MM.1S (cell line): Measurements from ENCODE around the gene DIP2C.

Experiments used
- DNase-seq: peaks from one replicate; pipeline ENCODE4 v3.0.0-alpha.2; 2015
- H2AFZ ChIP-seq: fragments of 300-600 bp; sonication (generic); 2 replicates; pipeline ENCODE4 v1.6.0; 2016; ENCODE audit warnings: antibody characterized with exemption, low read length
- H3F3A ChIP-seq: fragments of 300-600 bp; sonication (generic); 2 replicates; pipeline ENCODE4 v1.6.1; 2016; ENCODE audit warnings: mild to moderate bottlenecking, antibody characterized with exemption, low read length, moderate library complexity, mixed read lengths; ENCODE audit not compliant: insufficient read depth
- H3K27ac ChIP-seq: fragments of 300-600 bp; sonication (generic); 2 replicates; pipeline ENCODE4 v1.5.1; 2016; ENCODE audit warnings: mild to moderate bottlenecking, low read length
- H3K27me3 ChIP-seq: fragments of 300-600 bp; sonication (generic); replicated peaks from 2 replicates; pipeline ENCODE4 v1.6.0; 2016; ENCODE audit warnings: low read length; ENCODE audit not compliant: insufficient read depth
- H3K36me3 ChIP-seq: fragments of 300-600 bp; sonication (generic); replicated peaks from 2 replicates; pipeline ENCODE4 v1.6.1; 2016; ENCODE audit warnings: mild to moderate bottlenecking, low read length, mixed read lengths; ENCODE audit not compliant: insufficient read depth
- H3K4me1 ChIP-seq: fragments of 300-600 bp; sonication (generic); 2 replicates; pipeline ENCODE4 v1.6.1; 2016; ENCODE audit warnings: low read length, mixed read lengths
- H3K4me2 ChIP-seq: fragments of 300-600 bp; sonication (generic); 2 replicates; pipeline ENCODE4 v1.6.0; 2016; ENCODE audit warnings: low read depth, low read length
- H3K4me3 ChIP-seq: fragments of 300-600 bp; sonication (generic); 2 replicates; pipeline ENCODE4 v1.5.1; 2016; ENCODE audit warnings: low read length, mixed read lengths
- H3K79me2 ChIP-seq: fragments of 300-600 bp; sonication (generic); 2 replicates; pipeline ENCODE4 v1.6.1; 2016; ENCODE audit warnings: mixed run types, low read length, mixed read lengths
- H3K9ac ChIP-seq: fragments of 300-600 bp; sonication (generic); 2 replicates; pipeline ENCODE4 v1.6.1; 2016; ENCODE audit warnings: low read length, mixed read lengths
- H3K9me2 ChIP-seq: fragments of 300-600 bp; sonication (generic); replicated peaks from 2 replicates; pipeline ENCODE4 v1.6.1; 2016; ENCODE audit warnings: mild to moderate bottlenecking, low read length, mixed read lengths; ENCODE audit not compliant: insufficient read depth
- H3K9me3 ChIP-seq: fragments of 300-600 bp; sonication (generic); replicated peaks from 2 replicates; pipeline ENCODE4 v1.6.1; 2016; ENCODE audit warnings: mild to moderate bottlenecking, low read length, mixed read lengths; ENCODE audit not compliant: insufficient read depth
- H4K20me1 ChIP-seq: fragments of 300-600 bp; sonication (generic); 2 replicates; pipeline ENCODE4 v1.6.1; 2016; ENCODE audit warnings: mild to moderate bottlenecking, low read length, moderate library complexity, mixed read lengths; ENCODE audit not compliant: insufficient read depth
- EZH2 ChIP-seq: fragments of 300-600 bp; sonication (generic); optimal IDR thresholded peaks from 2 replicates; pipeline ENCODE3; 2017; ENCODE audit warnings: low read depth, mild to moderate bottlenecking, antibody characterized with exemption, low read length, mixed read lengths
- EZH2phosphoT487 ChIP-seq: fragments of 300-600 bp; sonication (generic); IDR thresholded peaks from 2 replicates; pipeline ENCODE4 v1.6.1; 2018; ENCODE audit warnings: antibody characterized with exemption, low read length
- TF ChIP-seq, protein P1 (sequence below): fragments of 300-600 bp; sonication (generic); IDR thresholded peaks from 2 replicates; pipeline ENCODE4 v1.5.1; 2016; ENCODE audit warnings: antibody characterized with exemption, low read length, mixed read lengths

DIP2C gene

DNA sequence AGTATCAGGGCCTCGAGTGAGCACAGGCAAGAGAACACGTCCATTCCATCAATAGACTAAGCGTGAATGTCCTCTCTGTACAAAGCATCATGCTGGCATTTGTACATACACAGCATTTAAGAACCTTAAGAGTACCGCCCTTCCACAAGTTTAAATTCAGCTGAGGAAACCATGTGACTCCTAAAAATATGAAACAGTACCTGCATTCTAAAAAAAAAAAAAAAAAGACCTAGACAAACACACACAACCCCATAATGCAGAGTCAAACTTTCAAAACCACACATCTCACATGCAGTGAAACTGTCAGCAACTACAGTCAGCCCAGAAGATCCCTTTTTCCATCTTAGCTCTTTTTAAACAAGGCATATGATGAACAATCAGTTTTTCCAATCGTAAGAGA lies 124.3 kb downstream of the DIP2C start:
- peak overlapping the region; percentile 95 for H3K27ac ChIP-seq
- peak overlapping the region; percentile 74 for H3K9ac ChIP-seq
- no peaks in the 10 kb centered on the region for H4K20me1 ChIP-seq
- H3K4me1 ChIP-seq: peaks cover 43% of the 10 kb centered on the region
- no peaks in the 10 kb centered on the region for H3K36me3 ChIP-seq
- H3K9me3 ChIP-seq: no peaks in the 10 kb centered on the region
- peak overlapping the region; percentile 37 for H3K4me3 ChIP-seq
- peaks cover 34% of the 10 kb centered on the region for H3F3A ChIP-seq
- H3K79me2 ChIP-seq: peaks cover 42% of the 10 kb centered on the region
- H2AFZ ChIP-seq: peak overlapping the region; percentile 32; the same call in 1 of the 2 replicates
- H3K4me2 ChIP-seq: peak overlapping the region; percentile 86
- no peaks in the 10 kb centered on the region for H3K9me2 ChIP-seq
- peak; percentile 90 for DNase-seq
- no peaks in the 10 kb centered on the region for H3K27me3 ChIP-seq
- no peak for TF ChIP-seq EZH2
- no peak for TF ChIP-seq EZH2phosphoT487
- TF ChIP-seq, protein P1, sequence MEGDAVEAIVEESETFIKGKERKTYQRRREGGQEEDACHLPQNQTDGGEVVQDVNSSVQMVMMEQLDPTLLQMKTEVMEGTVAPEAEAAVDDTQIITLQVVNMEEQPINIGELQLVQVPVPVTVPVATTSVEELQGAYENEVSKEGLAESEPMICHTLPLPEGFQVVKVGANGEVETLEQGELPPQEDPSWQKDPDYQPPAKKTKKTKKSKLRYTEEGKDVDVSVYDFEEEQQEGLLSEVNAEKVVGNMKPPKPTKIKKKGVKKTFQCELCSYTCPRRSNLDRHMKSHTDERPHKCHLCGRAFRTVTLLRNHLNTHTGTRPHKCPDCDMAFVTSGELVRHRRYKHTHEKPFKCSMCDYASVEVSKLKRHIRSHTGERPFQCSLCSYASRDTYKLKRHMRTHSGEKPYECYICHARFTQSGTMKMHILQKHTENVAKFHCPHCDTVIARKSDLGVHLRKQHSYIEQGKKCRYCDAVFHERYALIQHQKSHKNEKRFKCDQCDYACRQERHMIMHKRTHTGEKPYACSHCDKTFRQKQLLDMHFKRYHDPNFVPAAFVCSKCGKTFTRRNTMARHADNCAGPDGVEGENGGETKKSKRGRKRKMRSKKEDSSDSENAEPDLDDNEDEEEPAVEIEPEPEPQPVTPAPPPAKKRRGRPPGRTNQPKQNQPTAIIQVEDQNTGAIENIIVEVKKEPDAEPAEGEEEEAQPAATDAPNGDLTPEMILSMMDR: no peak

- Histone ChIP-seq H3K4me3 (no peak overlapping the region), H4K20me1 (no peaks in the 10 kb centered on the region), H3K36me3 (no peaks in the 10 kb centered on the region), H3K79me2 (peaks cover 51% of the 10 kb centered on the region), H3K4me2 (no peak overlapping the region), H3K9ac (no peak overlapping the region), H3K9me2 (no peaks in the 10 kb centered on the region), H3K27me3 (no peaks in the 10 kb centered on the region), H2AFZ (no peak overlapping the region), H3K4me1 (peaks cover 43% of the 10 kb centered on the region), H3K9me3 (no peaks in the 10 kb centered on the region), H3F3A (peaks cover 34% of the 10 kb centered on the region), H3K27ac (peak overlapping the region; percentile 95; the same call in 1 of the 2 replicates)
- DNase-seq: no peak
- TF ChIP-seq EZH2 (no peak), EZH2phosphoT487 (no peak)
- TF ChIP-seq, protein P1: no peak
Measured at GRCh38 chr10:563827-564226, 125.6 kb downstream of the DIP2C start.

GRCh38 chr10:562142-562541 lies 127.3 kb downstream of the DIP2C start:
- Histone ChIP-seq H3K4me1 (peaks cover 38% of the 10 kb centered on the region), H3K9ac (no peak overlapping the region), H3K4me2 (no peak overlapping the region)

More at GRCh38 chr10:562142-562541, 127.3 kb downstream of the DIP2C start:
- H3K9me2 ChIP-seq: no peaks in the 10 kb centered on the region
- H3K4me3 ChIP-seq: no peak overlapping the region
- no peak overlapping the region for H2AFZ ChIP-seq
- no peak overlapping the region for H3K27ac ChIP-seq
- TF ChIP-seq, protein P1: no peak
- TF ChIP-seq EZH2 (no peak), EZH2phosphoT487 (no peak)
- H3F3A ChIP-seq: peaks cover 32% of the 10 kb centered on the region
- H3K9me3 ChIP-seq: no peaks in the 10 kb centered on the region
- DNase-seq: no peak
- no peaks in the 10 kb centered on the region for H4K20me1 ChIP-seq
- no peaks in the 10 kb centered on the region for H3K27me3 ChIP-seq
- no peaks in the 10 kb centered on the region for H3K36me3 ChIP-seq
- peaks cover 53% of the 10 kb centered on the region for H3K79me2 ChIP-seq
